Prostate gland (tissue), 2 donors: Measurements from ENCODE around the gene MYRF. TPM values are rescaled to one million over a fixed set of nuclear protein-coding genes. Genes with fewer than 3 reads are reported as not detected.

Experiments used
- DNase-seq: peaks from one replicate; pipeline ENCODE4 v3.0.0-alpha.2; 2019; ENCODE audit warnings: low spot score
- H3K27ac ChIP-seq, 2 donors: fragments of 200-600 bp; sonication (generic); 2 replicates each; pipeline ENCODE4 v1.5.1; 2017 to 2019
- H3K27me3 ChIP-seq: fragments of 200-600 bp; sonication (generic); replicated peaks from 2 replicates; pipeline ENCODE4 v1.5.1; 2019; ENCODE audit not compliant: insufficient read depth
- H3K36me3 ChIP-seq, 2 donors: fragments of 200-600 bp; sonication (generic); 1 replicate in 1 of 2; 2 replicates in 1 of 2; pipeline versions ENCODE4 v1.5.1 to v1.8.1; 2017 to 2019
- H3K4me1 ChIP-seq: fragments of 200-600 bp; sonication (generic); replicated peaks from 2 replicates; pipeline ENCODE4 v1.5.1; 2019
- H3K4me3 ChIP-seq, 2 donors: fragments of 200-600 bp; sonication (generic); 2 replicates each; pipeline ENCODE4 v1.5.1; 2017 to 2019
- H3K9me3 ChIP-seq: fragments of 200-600 bp; sonication (generic); 2 replicates; pipeline ENCODE4 v1.5.1; 2017
- CTCF ChIP-seq, 4 experiments: fragments of 200-600 bp in 2 of 4; fragments of 450-650 bp in 2 of 4; sonication (generic) in 2 of 4; IDR thresholded peaks; 1 replicate in 3 of 4; 2 replicates in 1 of 4; pipeline ENCODE4 v1.5.1; 2016 to 2019; ENCODE audit warnings: antibody characterized with exemption in 4 of 4, mild to moderate bottlenecking in 2 of 4, moderate library complexity in 2 of 4
- POLR2A ChIP-seq: fragments of 450-650 bp; IDR thresholded peaks from one replicate; pipeline ENCODE4 v1.6.1; 2016; ENCODE audit warnings: antibody characterized with exemption, mild to moderate bottlenecking
- POLR2AphosphoS5 ChIP-seq: sonication (generic); formaldehyde crosslinking; IDR thresholded peaks from one replicate; pipeline ENCODE4 v1.6.1; 2017; ENCODE audit warnings: antibody characterized with exemption
- WGBS: methylation state at CpG from one replicate; pipeline ENCODE4 v1.1.5; 2018; 5-methylcytosine and 5-hydroxymethylcytosine counted together
- intact Hi-C: fragments of 100-400 bp; cut with DNase I; formaldehyde crosslinking; loops from one replicate; pipeline ENCODE4 v1.14.2; 2022
- total RNA-seq, 2 donors: library from RNA; depleted of rRNA; stranded (reverse); fragments of >200 nt; gene quantifications; one replicate each; pipeline ENCODE4 v1.1.0, GENCODE V29; 2016

MYRF gene
- total RNA-seq, 2 donors from 2014 or later: 0.77 to 3.4 TPM

GRCh38 chr11:61766353-61766841 lies 14.0 kb downstream of the MYRF start:
- Histone ChIP-seq H3K27ac (no peak overlapping the region), H3K27me3 (no peaks in the 10 kb centered on the region), H3K36me3 (no peaks in the 10 kb centered on the region), H3K4me3 (no peak overlapping the region), H3K4me1 (no peaks in the 10 kb centered on the region), H3K9me3 (no peaks in the 10 kb centered on the region)
- 80% methylated on average over 13 of the region's 13 CpGs for WGBS
- intact Hi-C loops: no loop called here
- no peak for DNase-seq
- TF ChIP-seq CTCF (IDR thresholded peaks at IDR 0.05) (no peak), POLR2A (no peak), POLR2AphosphoS5 (no peak)

- Histone ChIP-seq H3K27me3 (no peaks in the 10 kb centered on the region), H3K4me3 (no peak overlapping the region), H3K9me3 (no peaks in the 10 kb centered on the region), H3K36me3 (no peaks in the 10 kb centered on the region), H3K4me1 (no peaks in the 10 kb centered on the region), H3K27ac (no peak overlapping the region)
- intact Hi-C loops: no loop called here
- TF ChIP-seq CTCF (IDR thresholded peaks at IDR 0.05): no peak
- TF ChIP-seq POLR2A: no peak
- TF ChIP-seq POLR2AphosphoS5: no peak
- 71% methylated on average over 11 of the region's 11 CpGs for WGBS
- DNase-seq: no peak
Measured at GRCh38 chr11:61768376-61769076, 16.1 kb downstream of the MYRF start.

- TF ChIP-seq POLR2AphosphoS5: no peak
- TF ChIP-seq CTCF (IDR thresholded peaks at IDR 0.05): no peak
- TF ChIP-seq POLR2A: no peak
- Histone ChIP-seq H3K4me3 (no peak overlapping the region), H3K9me3 (no peaks in the 10 kb centered on the region), H3K36me3 (no peaks in the 10 kb centered on the region), H3K27ac (no peak overlapping the region), H3K4me1 (no peaks in the 10 kb centered on the region), H3K27me3 (no peaks in the 10 kb centered on the region)
- no peak for DNase-seq
- WGBS: 63% methylated on average over 33 of the region's 33 CpGs
- intact Hi-C loops: no loop called here
Measured at GRCh38 chr11:61769169-61769920, 16.9 kb downstream of the MYRF start.

GRCh38 chr11:61769946-61770683 lies 17.7 kb downstream of the MYRF start:
- no peaks in the 10 kb centered on the region for H3K4me1 ChIP-seq
- H3K27ac ChIP-seq: no peak overlapping the region
- H3K4me3 ChIP-seq: no peak overlapping the region
- no peak for TF ChIP-seq POLR2AphosphoS5
- TF ChIP-seq CTCF (IDR thresholded peaks at IDR 0.05): no peak
- no peak for TF ChIP-seq POLR2A
- no peaks in the 10 kb centered on the region for H3K36me3 ChIP-seq
- no peaks in the 10 kb centered on the region for H3K9me3 ChIP-seq
- DNase-seq: no peak
- intact Hi-C loops: no loop called here
- H3K27me3 ChIP-seq: no peaks in the 10 kb centered on the region
- 84% methylated on average over 19 of the region's 20 CpGs for WGBS
